NCI-H187 (cell line): ENCODE results near the gene DPP7.
"Not testable (repeated sequence)": the region's sequence is repeated elsewhere in the genome, so short reads cannot be mapped to it uniquely, and the experiment has no call there.

Experiments used
- DNase-seq, 2 experiments: peaks; one replicate each; lab custom pipeline; 2025; lab: John Stamatoyannopoulos, UW

Gene DPP7

GRCh38 chr9:137070906-137071275 lies 43.6 kb downstream of the DPP7 start:
- DNase-seq: peak; percentile 64 to 67

GRCh38 chr9:137070201-137070905 lies 44.2 kb downstream of the DPP7 start, which contains the start of gene SAPCD2:
Gene SAPCD2, minus strand, starts transcription at chr9:137070557. Its CDS starts 97 bp downstream, at chr9:137070460.
- DNase-seq: peak; percentile 86 to 89

GRCh38 chr9:137069508-137070091 lies 44.9 kb downstream of the DPP7 start:
- DNase-seq: no peak

GRCh38 chr9:137068539-137069507 lies 45.7 kb downstream of the DPP7 start:
- DNase-seq: no peak

- peak in 1 of 2 experiments; percentile 33 for DNase-seq
These were observed 46.5 kb downstream of the DPP7 start for GRCh38 chr9:137067860-137068538.

GRCh38 chr9:137066096-137066861 lies 48.3 kb downstream of the DPP7 start:
- DNase-seq: no peak

GRCh38 chr9:137065336-137065967 lies 49.1 kb downstream of the DPP7 start:
- no peak for DNase-seq

GRCh38 chr9:137064880-137065164 lies 49.7 kb downstream of the DPP7 start:
- DNase-seq: no peak

GRCh38 chr9:137064027-137064879 lies 50.3 kb downstream of the DPP7 start:
- DNase-seq: no peak

GRCh38 chr9:137063311-137064026 lies 51.1 kb downstream of the DPP7 start:
- no peak for DNase-seq

- not testable (repeated sequence) for DNase-seq
These were observed 51.7 kb downstream of the DPP7 start for GRCh38 chr9:137062798-137063197.

- DNase-seq: no peak
These were observed 52.1 kb downstream of the DPP7 start for GRCh38 chr9:137062384-137062783.
